Smooth muscle cell (in vitro differentiated cells): ENCODE data around the gene DNAH11. TPM values are rescaled to one million over a fixed set of nuclear protein-coding genes. Genes with fewer than 3 reads are reported as not detected.

Experiments
- DNase-seq: peaks from one replicate; lab custom pipeline; 2025; ENCODE audit not compliant: unreplicated experiment; lab: John Stamatoyannopoulos, UW
- H2AFZ ChIP-seq: fragments of 200-600 bp; sonication (generic); 2 replicates; pipeline ENCODE4 v1.6.0; 2016; ENCODE audit warnings: antibody characterized with exemption, low read depth, mild to moderate bottlenecking
- H3F3A ChIP-seq: fragments of 200-600 bp; sonication (generic); 2 replicates; pipeline ENCODE4 v1.6.0; 2017; ENCODE audit warnings: antibody characterized with exemption, low read depth
- H3K27ac ChIP-seq: fragments of 200-600 bp; sonication (generic); 2 replicates; pipeline ENCODE4 v1.5.1; 2016; ENCODE audit warnings: low read depth, mild to moderate bottlenecking
- H3K27me3 ChIP-seq: fragments of 200-600 bp; sonication (generic); 2 replicates; pipeline ENCODE4 v1.6.1; 2016; ENCODE audit warnings: low read depth, mild to moderate bottlenecking
- H3K36me3 ChIP-seq: fragments of 200-600 bp; sonication (generic); 2 replicates; pipeline ENCODE4 v1.5.1; 2016; ENCODE audit warnings: low read depth
- H3K4me1 ChIP-seq: fragments of 200-600 bp; sonication (generic); 2 replicates; pipeline ENCODE4 v1.5.1; 2016; ENCODE audit warnings: low read depth
- H3K4me2 ChIP-seq: fragments of 200-600 bp; sonication (generic); 2 replicates; pipeline ENCODE4 v1.6.0; 2016; ENCODE audit warnings: mild to moderate bottlenecking
- H3K4me3 ChIP-seq: fragments of 200-600 bp; sonication (generic); 2 replicates; pipeline ENCODE4 v1.5.1; 2016; ENCODE audit warnings: mild to moderate bottlenecking
- H3K79me2 ChIP-seq: fragments of 200-600 bp; sonication (generic); 2 replicates; pipeline ENCODE4 v1.6.0; 2016; ENCODE audit warnings: low read depth, mild to moderate bottlenecking
- H3K9ac ChIP-seq: fragments of 200-600 bp; sonication (generic); 2 replicates; pipeline ENCODE4 v1.6.0; 2016; ENCODE audit warnings: low read depth
- H3K9me3 ChIP-seq: fragments of 200-600 bp; sonication (generic); replicated peaks from 2 replicates; pipeline ENCODE4 v1.5.1; 2016; ENCODE audit warnings: low read depth
- H4K20me1 ChIP-seq: fragments of 200-600 bp; sonication (generic); 2 replicates; pipeline ENCODE4 v1.6.0; 2016; ENCODE audit warnings: low read depth
- WGBS: methylation state at CpG from one replicate; pipeline ENCODE4 v1.1.7; 2016; ENCODE audit warnings: low lambda C conversion rate; 5-methylcytosine and 5-hydroxymethylcytosine counted together
- polyA plus RNA-seq: library from polyadenylated mRNA; unstranded; fragments of >200 nt; fragmentation: Nextera tagmentation; extraction: Ambion mirVana; gene quantifications from 2 replicates; pipeline ENCODE4 v1.2.1, GENCODE V29; 2016
- total RNA-seq: library from RNA; depleted of rRNA; stranded (reverse); fragments of >200 nt; gene quantifications from 2 replicates; pipeline ENCODE4 v1.2.3, GENCODE V29; 2014
- TF ChIP-seq, protein P1 (sequence below): fragments of 200-600 bp; sonication (generic); IDR thresholded peaks from 2 replicates; pipeline ENCODE4 v1.5.1; 2017; ENCODE audit warnings: borderline replicate concordance, mild to moderate bottlenecking, antibody characterized with exemption; ENCODE audit not compliant: insufficient read depth, poor library complexity, severe bottlenecking

Gene DNAH11
- total and polyA plus RNA-seq, 2 experiments from 2014 or later: 0.22 to 0.63 TPM

DNA sequence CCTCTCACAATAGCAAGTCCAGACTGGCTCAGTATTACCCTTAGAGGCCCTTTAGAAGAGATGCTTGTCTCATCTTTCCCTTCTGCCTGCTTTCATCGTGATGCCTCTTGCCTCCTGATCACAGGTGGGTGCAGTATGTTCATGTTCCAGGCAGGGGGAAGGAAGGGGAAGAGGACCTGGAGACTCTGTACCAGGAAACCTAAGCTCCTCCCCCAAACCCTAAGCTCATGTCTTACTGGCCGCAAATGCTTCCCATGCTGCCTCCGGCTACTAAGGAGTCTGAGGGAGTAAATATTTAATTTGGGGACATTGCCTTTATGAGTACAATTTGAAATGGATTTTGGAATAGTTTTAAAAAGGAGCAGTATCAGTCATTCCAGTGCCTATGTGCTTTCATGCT, 210.2 kb downstream of the DNAH11 start:
- TF ChIP-seq, protein P1, sequence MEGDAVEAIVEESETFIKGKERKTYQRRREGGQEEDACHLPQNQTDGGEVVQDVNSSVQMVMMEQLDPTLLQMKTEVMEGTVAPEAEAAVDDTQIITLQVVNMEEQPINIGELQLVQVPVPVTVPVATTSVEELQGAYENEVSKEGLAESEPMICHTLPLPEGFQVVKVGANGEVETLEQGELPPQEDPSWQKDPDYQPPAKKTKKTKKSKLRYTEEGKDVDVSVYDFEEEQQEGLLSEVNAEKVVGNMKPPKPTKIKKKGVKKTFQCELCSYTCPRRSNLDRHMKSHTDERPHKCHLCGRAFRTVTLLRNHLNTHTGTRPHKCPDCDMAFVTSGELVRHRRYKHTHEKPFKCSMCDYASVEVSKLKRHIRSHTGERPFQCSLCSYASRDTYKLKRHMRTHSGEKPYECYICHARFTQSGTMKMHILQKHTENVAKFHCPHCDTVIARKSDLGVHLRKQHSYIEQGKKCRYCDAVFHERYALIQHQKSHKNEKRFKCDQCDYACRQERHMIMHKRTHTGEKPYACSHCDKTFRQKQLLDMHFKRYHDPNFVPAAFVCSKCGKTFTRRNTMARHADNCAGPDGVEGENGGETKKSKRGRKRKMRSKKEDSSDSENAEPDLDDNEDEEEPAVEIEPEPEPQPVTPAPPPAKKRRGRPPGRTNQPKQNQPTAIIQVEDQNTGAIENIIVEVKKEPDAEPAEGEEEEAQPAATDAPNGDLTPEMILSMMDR: no peak
- Histone ChIP-seq H3K4me2 (no peak overlapping the region), H3K27me3 (no peaks in the 10 kb centered on the region), H3K27ac (no peak overlapping the region), H3K79me2 (no peaks in the 10 kb centered on the region), H2AFZ (no peak overlapping the region), H3K9ac (no peak overlapping the region), H3K4me1 (no peaks in the 10 kb centered on the region), H3K9me3 (no peaks in the 10 kb centered on the region), H4K20me1 (no peaks in the 10 kb centered on the region), H3F3A (no peaks in the 10 kb centered on the region), H3K36me3 (no peaks in the 10 kb centered on the region), H3K4me3 (no peak overlapping the region)
- WGBS: 89% methylated on average over 3 of the region's 3 CpGs
- no peak for DNase-seq

DNA sequence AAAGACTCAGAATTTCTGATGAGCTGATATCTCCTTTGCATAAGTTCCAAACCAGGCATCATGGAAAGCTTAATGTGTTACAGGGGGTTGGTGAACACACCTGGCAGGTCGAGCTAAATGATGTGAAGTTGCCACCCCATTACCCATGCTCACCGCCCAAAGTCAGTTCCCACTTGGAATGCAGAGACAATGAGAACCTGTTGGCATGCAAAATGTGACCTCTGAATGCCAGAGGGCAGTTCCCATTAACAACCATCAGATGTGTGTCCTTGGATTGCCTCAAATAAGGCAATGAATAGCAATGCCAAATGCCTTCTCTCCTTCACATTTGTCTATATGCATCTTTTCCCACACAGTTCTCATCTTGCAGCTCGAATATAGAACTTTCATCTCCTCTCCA, 212.1 kb downstream of the DNAH11 start:
- no peaks in the 10 kb centered on the region for H3K36me3 ChIP-seq
- DNase-seq: no peak
- TF ChIP-seq, protein P1: no peak
- no peak overlapping the region for H3K4me2 ChIP-seq
- H2AFZ ChIP-seq: no peak overlapping the region
- no peaks in the 10 kb centered on the region for H3F3A ChIP-seq
- no peaks in the 10 kb centered on the region for H4K20me1 ChIP-seq
- H3K27me3 ChIP-seq: no peaks in the 10 kb centered on the region
- no peaks in the 10 kb centered on the region for H3K4me1 ChIP-seq
- no peak overlapping the region for H3K27ac ChIP-seq
- H3K9ac ChIP-seq: no peak overlapping the region
- no peaks in the 10 kb centered on the region for H3K9me3 ChIP-seq
- no peaks in the 10 kb centered on the region for H3K79me2 ChIP-seq
- 44% methylated on average over 3 of the region's 3 CpGs for WGBS
- H3K4me3 ChIP-seq: no peak overlapping the region

DNA sequence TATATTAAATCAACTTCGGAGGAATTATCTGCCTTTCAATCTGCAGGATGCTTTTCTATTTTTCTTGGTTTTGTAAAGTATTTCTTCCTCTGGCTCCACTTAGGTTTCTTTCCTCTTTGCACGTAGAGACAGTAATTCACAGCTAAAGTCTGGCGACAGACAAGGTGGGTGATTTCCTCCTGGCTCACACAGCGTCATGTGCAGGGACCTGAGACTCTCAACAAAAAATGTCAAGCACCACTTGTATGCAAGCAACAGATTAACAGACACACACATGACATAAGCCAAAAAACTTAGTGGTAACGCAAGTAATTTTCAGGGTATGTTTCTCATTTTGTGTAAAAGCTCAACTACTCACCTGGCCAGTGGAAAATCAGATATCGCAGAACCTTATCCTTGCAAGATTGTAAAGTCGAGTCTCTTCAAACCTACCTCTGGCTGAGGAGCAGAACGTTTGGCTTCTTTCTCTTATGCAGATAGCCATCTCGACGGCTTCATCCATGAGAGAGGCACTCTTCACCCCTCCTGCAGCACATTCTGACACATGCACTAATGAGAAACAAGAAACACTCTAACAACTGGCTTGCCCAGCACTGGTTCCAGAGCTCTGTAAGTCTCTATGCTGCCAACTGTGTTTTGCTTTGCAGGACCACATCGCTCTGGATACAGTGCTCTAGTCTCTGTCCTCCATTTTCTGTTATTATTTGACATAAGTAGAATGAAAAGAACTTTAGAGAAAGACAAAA, 214.9 kb downstream of the DNAH11 start:
- DNase-seq: no peak
- Histone ChIP-seq H3K27ac (no peak overlapping the region), H3K27me3 (no peaks in the 10 kb centered on the region), H3K9me3 (no peaks in the 10 kb centered on the region), H3K4me3 (no peak overlapping the region), H3F3A (no peaks in the 10 kb centered on the region), H2AFZ (no peak overlapping the region), H3K36me3 (no peaks in the 10 kb centered on the region), H3K79me2 (no peaks in the 10 kb centered on the region), H3K4me1 (no peaks in the 10 kb centered on the region), H4K20me1 (no peaks in the 10 kb centered on the region), H3K9ac (no peak overlapping the region), H3K4me2 (no peak overlapping the region)
- TF ChIP-seq, protein P1: no peak
- WGBS: 69% methylated on average over 11 of the region's 11 CpGs

DNA sequence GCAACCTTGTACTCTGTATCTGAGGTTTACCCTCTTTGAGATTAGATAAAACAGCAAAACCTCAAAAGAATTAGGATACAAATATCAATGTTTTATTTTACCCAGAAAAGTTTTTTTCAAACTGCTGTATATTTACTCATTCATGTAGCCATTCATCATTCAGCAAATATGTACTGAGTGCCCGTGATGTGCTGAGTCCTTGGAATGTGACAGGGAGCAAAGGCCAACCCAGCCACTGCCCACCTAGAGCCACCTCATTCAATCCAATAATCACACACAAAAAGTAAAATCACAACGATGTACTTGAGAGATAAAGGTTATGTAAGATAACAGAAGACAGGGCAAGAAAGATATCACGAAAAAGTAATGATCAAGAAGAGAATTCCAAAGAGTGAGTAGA, 215.4 kb downstream of the DNAH11 start:
- TF ChIP-seq, protein P1: no peak
- 88% methylated on average over 3 of the region's 3 CpGs for WGBS

More for the DNA sequence above, 215.4 kb downstream of the DNAH11 start:
- H3K4me2 ChIP-seq: no peak overlapping the region
- no peaks in the 10 kb centered on the region for H3K27me3 ChIP-seq
- no peak for DNase-seq
- H3K79me2 ChIP-seq: no peaks in the 10 kb centered on the region
- H3K9me3 ChIP-seq: no peaks in the 10 kb centered on the region
- no peaks in the 10 kb centered on the region for H4K20me1 ChIP-seq
- no peaks in the 10 kb centered on the region for H3K4me1 ChIP-seq
- no peak overlapping the region for H3K4me3 ChIP-seq
- no peaks in the 10 kb centered on the region for H3K36me3 ChIP-seq
- no peak overlapping the region for H2AFZ ChIP-seq
- no peak overlapping the region for H3K9ac ChIP-seq
- no peaks in the 10 kb centered on the region for H3F3A ChIP-seq
- no peak overlapping the region for H3K27ac ChIP-seq
